ENCODE data around the gene THRA. TPM values are rescaled to one million over a fixed set of nuclear protein-coding genes. Genes with fewer than 3 reads are reported as not detected.

The THRA gene
- total and polyA plus RNA-seq, 9 of the 15 experiments (the other 6 are each of a cell fraction or from before 2014, with no cell fraction given): 0.34 to 23.4 (median 12.7) TPM

- TF ChIP-seq ZNF280B (CRISPR knock-in tag; IDR thresholded peaks at IDR 0.05): no peak
- no peak for TF ChIP-seq ZNF740 (CRISPR knock-in tag; IDR thresholded peaks at IDR 0.05)
- TF ChIP-seq ZNF740 (tag; IDR thresholded peaks at IDR 0.05): no peak
- no peak for TF ChIP-seq ZNF584 (CRISPR knock-in tag; IDR thresholded peaks at IDR 0.05; ENCODE audit: low read depth)
- no peak; the same call in 1 of the 2 replicates for TF ChIP-seq GTF2F1 (IDR thresholded peaks at IDR 0.05; ENCODE audit: low read depth, low read length)
- no peak for TF ChIP-seq KDM2B (CRISPR knock-in tag; IDR thresholded peaks at IDR 0.05)
- TF ChIP-seq ZNF253 (CRISPR knock-in tag; conservative IDR thresholded peaks at IDR 0.05): no peak
- TF ChIP-seq HCFC1 (IDR thresholded peaks at IDR 0.05; ENCODE audit: low read depth, low read length): peak; percentile 92
- TF ChIP-seq MBD1 (CRISPR knock-in tag; IDR thresholded peaks at IDR 0.05): no peak
- no peak for TF ChIP-seq CBFB (CRISPR knock-in tag; IDR thresholded peaks at IDR 0.05)
- no peak for TF ChIP-seq ZBTB17 (CRISPR knock-in tag; IDR thresholded peaks at IDR 0.05)
- TF ChIP-seq ZNF318 (IDR thresholded peaks at IDR 0.05; ENCODE audit: borderline replicate concordance in 1 of 2, low read depth in 1 of 2): peak in 1 of 2 experiments; percentile 88; a peak in 2 of 4 replicates
Observed at GRCh38 chr17:40100669-40101366, 38.1 kb downstream of the THRA start (continued).

All from K562 (cell line).